Measurements from ENCODE around the gene AMBN. TPM values are rescaled to one million over a fixed set of nuclear protein-coding genes. Genes with fewer than 3 reads are reported as not detected.

The AMBN gene
- not detected for total RNA-seq
- long read RNA-seq: 0 reads

- DNase-seq (ENCODE audit: low spot score): no peak
- intact Hi-C loops (cut with DNase I): no loop called here
These were observed at the start of gene AMBN for GRCh38 chr4:70591955-70592582. TSS of gene AMBN (plus strand) at chr4:70592256. CDS start at chr4:70592359, 103 bp downstream.

- intact Hi-C loops (cut with DNase I): no loop called here
- no peak for DNase-seq (ENCODE audit: low spot score)
These were observed 47.7 kb upstream of the AMBN start for GRCh38 chr4:70544279-70544868.

- intact Hi-C loops (cut with DNase I): no loop called here
- DNase-seq (ENCODE audit: low spot score): no peak
These were observed 35.2 kb upstream of the AMBN start for GRCh38 chr4:70556856-70557255.

GRCh38 chr4:70559211-70559830 lies 32.7 kb upstream of the AMBN start:
- DNase-seq (ENCODE audit: low spot score): no peak
- intact Hi-C loops (cut with DNase I): no loop called here

- DNase-seq (ENCODE audit: low spot score): no peak
- intact Hi-C loops (cut with DNase I): no loop called here
These were observed 32.1 kb upstream of the AMBN start for GRCh38 chr4:70559924-70560323.

- intact Hi-C loops (cut with DNase I): no loop called here
- DNase-seq (ENCODE audit: low spot score): no peak
These were observed 28.0 kb upstream of the AMBN start for GRCh38 chr4:70564033-70564432.

GRCh38 chr4:70570796-70571195 lies 21.3 kb upstream of the AMBN start:
- intact Hi-C loops (cut with DNase I): no loop called here
- no peak for DNase-seq (ENCODE audit: low spot score)

- intact Hi-C loops (cut with DNase I): no loop called here
- DNase-seq (ENCODE audit: low spot score): no peak
These were observed 20.3 kb upstream of the AMBN start for GRCh38 chr4:70571772-70572171.

- DNase-seq (ENCODE audit: low spot score): no peak
- intact Hi-C loops (cut with DNase I): no loop called here
These were observed 16.1 kb upstream of the AMBN start for GRCh38 chr4:70575964-70576363.

GRCh38 chr4:70577220-70577927 lies 14.7 kb upstream of the AMBN start:
- intact Hi-C loops (cut with DNase I): no loop called here
- no peak for DNase-seq (ENCODE audit: low spot score)

- intact Hi-C loops (cut with DNase I): no loop called here
- no peak for DNase-seq (ENCODE audit: low spot score)
These were observed 10.1 kb upstream of the AMBN start for GRCh38 chr4:70581980-70582379.

- intact Hi-C loops (cut with DNase I): no loop called here
- DNase-seq (ENCODE audit: low spot score): no peak
These were observed 7.9 kb upstream of the AMBN start for GRCh38 chr4:70583952-70584834.

GRCh38 chr4:70586841-70587240 lies 5.2 kb upstream of the AMBN start:
- DNase-seq (ENCODE audit: low spot score): no peak
- intact Hi-C loops (cut with DNase I): no loop called here

GRCh38 chr4:70589785-70590184 lies 2.3 kb upstream of the AMBN start:
- DNase-seq (ENCODE audit: low spot score): no peak
- intact Hi-C loops (cut with DNase I): no loop called here

GRCh38 chr4:70594196-70594595 lies 2.1 kb downstream of the AMBN start:
- no peak for DNase-seq (ENCODE audit: low spot score)
- intact Hi-C loops (cut with DNase I): no loop called here

- no peak for DNase-seq (ENCODE audit: low spot score)
- intact Hi-C loops (cut with DNase I): no loop called here
These were observed 8.2 kb downstream of the AMBN start for GRCh38 chr4:70600305-70600704.

- intact Hi-C loops (cut with DNase I): no loop called here
- DNase-seq (ENCODE audit: low spot score): no peak
These were observed 8.9 kb downstream of the AMBN start for GRCh38 chr4:70600977-70601376.

GRCh38 chr4:70601422-70602039 lies 9.5 kb downstream of the AMBN start:
- intact Hi-C loops (cut with DNase I): no loop called here
- DNase-seq (ENCODE audit: low spot score): no peak

GRCh38 chr4:70603856-70604255 lies 11.8 kb downstream of the AMBN start:
- DNase-seq (ENCODE audit: low spot score): no peak
- intact Hi-C loops (cut with DNase I): no loop called here
